OCI-LY3 (cell line): ENCODE results near the gene GFER.

Experiments
- EZH2phosphoT487 ChIP-seq: fragments of 200-600 bp; shearing (Covaris generic); IDR thresholded peaks from 2 replicates; pipeline ENCODE4 v1.6.1; 2018; ENCODE audit warnings: antibody characterized with exemption, mixed run types, low read depth
- TF ChIP-seq, protein P1 (sequence below): fragments of 200-600, 300-600 bp; sonication (generic); IDR thresholded peaks from 2 replicates; pipeline ENCODE4 v1.5.1; 2014; ENCODE audit warnings: antibody characterized with exemption, low read length, low read depth

DNA sequence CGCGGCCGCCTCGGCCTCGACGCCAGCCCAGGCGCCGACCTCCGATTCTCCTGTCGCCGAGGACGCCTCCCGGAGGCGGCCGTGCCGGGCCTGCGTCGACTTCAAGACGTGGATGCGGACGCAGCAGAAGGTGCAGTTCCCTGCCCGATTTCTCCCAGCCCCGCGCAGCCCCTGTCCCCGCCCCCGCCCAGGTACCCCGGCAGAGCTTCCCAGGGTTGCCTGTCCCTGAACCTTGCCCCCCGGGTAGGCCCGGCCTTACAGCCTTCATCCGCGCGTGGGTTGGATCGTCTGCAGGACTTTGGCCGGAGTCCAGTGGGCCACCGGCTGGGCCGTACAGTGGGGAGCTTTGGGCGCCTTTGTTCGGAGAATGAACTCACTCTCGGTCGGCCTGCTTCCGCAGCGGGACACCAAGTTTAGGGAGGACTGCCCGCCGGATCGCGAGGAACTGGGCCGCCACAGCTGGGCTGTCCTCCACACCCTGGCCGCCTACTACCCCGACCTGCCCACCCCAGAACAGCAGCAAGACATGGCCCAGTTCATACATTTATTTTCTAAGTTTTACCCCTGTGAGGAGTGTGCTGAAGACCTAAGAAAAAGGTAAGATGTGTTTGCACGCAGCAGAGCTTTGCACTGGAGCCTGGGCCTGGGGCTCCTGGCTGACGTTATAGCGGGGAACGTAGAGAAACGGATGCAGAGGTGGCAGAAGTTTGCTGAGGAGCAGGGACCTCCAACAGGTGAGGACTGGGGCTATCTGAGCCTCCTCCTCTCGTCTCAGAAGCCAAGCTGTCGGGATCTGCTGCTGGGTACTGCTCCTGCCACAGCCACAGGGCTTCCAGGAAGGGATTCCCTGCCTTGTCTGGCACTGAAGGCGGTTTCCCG lies 593 bp downstream of the GFER start:
- TF ChIP-seq, protein P1, sequence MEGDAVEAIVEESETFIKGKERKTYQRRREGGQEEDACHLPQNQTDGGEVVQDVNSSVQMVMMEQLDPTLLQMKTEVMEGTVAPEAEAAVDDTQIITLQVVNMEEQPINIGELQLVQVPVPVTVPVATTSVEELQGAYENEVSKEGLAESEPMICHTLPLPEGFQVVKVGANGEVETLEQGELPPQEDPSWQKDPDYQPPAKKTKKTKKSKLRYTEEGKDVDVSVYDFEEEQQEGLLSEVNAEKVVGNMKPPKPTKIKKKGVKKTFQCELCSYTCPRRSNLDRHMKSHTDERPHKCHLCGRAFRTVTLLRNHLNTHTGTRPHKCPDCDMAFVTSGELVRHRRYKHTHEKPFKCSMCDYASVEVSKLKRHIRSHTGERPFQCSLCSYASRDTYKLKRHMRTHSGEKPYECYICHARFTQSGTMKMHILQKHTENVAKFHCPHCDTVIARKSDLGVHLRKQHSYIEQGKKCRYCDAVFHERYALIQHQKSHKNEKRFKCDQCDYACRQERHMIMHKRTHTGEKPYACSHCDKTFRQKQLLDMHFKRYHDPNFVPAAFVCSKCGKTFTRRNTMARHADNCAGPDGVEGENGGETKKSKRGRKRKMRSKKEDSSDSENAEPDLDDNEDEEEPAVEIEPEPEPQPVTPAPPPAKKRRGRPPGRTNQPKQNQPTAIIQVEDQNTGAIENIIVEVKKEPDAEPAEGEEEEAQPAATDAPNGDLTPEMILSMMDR, result no peak
- TF ChIP-seq EZH2phosphoT487, result no peak
